ENCODE measurements around the gene IFT74.

Gene IFT74

GRCh38 chr9:26973989-26974388, 17.8 kb downstream of the IFT74 start:
- DNase-seq (ENCODE audit: low read depth in 1 of 2, low spot score in 1 of 2) = no peak

GRCh38 chr9:26974927-26975326, 18.7 kb downstream of the IFT74 start:
- DNase-seq (ENCODE audit: low read depth in 1 of 2, low spot score in 1 of 2) = no peak

- DNase-seq (ENCODE audit: low read depth in 1 of 2, low spot score in 1 of 2) = no peak
These were observed 19.8 kb downstream of the IFT74 start for GRCh38 chr9:26975728-26976707.

GRCh38 chr9:26983340-26983739, 27.1 kb downstream of the IFT74 start:
- DNase-seq (ENCODE audit: low read depth in 1 of 2, low spot score in 1 of 2) = no peak

- no peak for DNase-seq (ENCODE audit: low read depth in 1 of 2, low spot score in 1 of 2)
These were observed 39.6 kb downstream of the IFT74 start for GRCh38 chr9:26995810-26996209.

GRCh38 chr9:27003426-27004077, 47.3 kb downstream of the IFT74 start:
- DNase-seq (ENCODE audit: low read depth in 1 of 2, low spot score in 1 of 2) = no peak

- DNase-seq (ENCODE audit: low read depth in 1 of 2, low spot score in 1 of 2) = no peak
These were observed 49.3 kb downstream of the IFT74 start, which contains the start of gene LRRC19 for GRCh38 chr9:27005491-27005890. Gene LRRC19, minus strand, starts transcription at chr9:27005672. Its CDS starts 5,978 bp downstream, at chr9:26999694.

GRCh38 chr9:27019589-27019988, 63.4 kb downstream of the IFT74 start:
- no peak for DNase-seq (ENCODE audit: low read depth in 1 of 2, low spot score in 1 of 2)

GRCh38 chr9:27022920-27023319, 66.7 kb downstream of the IFT74 start:
- no peak for DNase-seq (ENCODE audit: low read depth in 1 of 2, low spot score in 1 of 2)

GRCh38 chr9:27029186-27029585, 73.0 kb downstream of the IFT74 start:
- DNase-seq (ENCODE audit: low read depth in 1 of 2, low spot score in 1 of 2) = no peak

GRCh38 chr9:27033815-27034403, 77.7 kb downstream of the IFT74 start:
- DNase-seq (ENCODE audit: low read depth in 1 of 2, low spot score in 1 of 2) = peak in 1 of 2 donors; percentile 3

- DNase-seq (ENCODE audit: low read depth in 1 of 2, low spot score in 1 of 2) = no peak
These were observed 81.3 kb downstream of the IFT74 start for GRCh38 chr9:27037499-27037898.

- no peak for DNase-seq (ENCODE audit: low read depth in 1 of 2, low spot score in 1 of 2)
These were observed 85.5 kb downstream of the IFT74 start for GRCh38 chr9:27041746-27042145.

GRCh38 chr9:27042476-27042875, 86.3 kb downstream of the IFT74 start:
- no peak for DNase-seq (ENCODE audit: low read depth in 1 of 2, low spot score in 1 of 2)

- DNase-seq (ENCODE audit: low read depth in 1 of 2, low spot score in 1 of 2) = no peak
These were observed 87.0 kb downstream of the IFT74 start for GRCh38 chr9:27043176-27043575.

GRCh38 chr9:27047136-27047535, 90.9 kb downstream of the IFT74 start:
- DNase-seq (ENCODE audit: low read depth in 1 of 2, low spot score in 1 of 2) = no peak

GRCh38 chr9:27053369-27054022, 97.3 kb downstream of the IFT74 start:
- no peak for DNase-seq (ENCODE audit: low read depth in 1 of 2, low spot score in 1 of 2)

- DNase-seq (ENCODE audit: low read depth in 1 of 2, low spot score in 1 of 2) = no peak
These were observed 97.9 kb downstream of the IFT74 start for GRCh38 chr9:27054125-27054524.

- DNase-seq (ENCODE audit: low read depth in 1 of 2, low spot score in 1 of 2) = no peak
These were observed 98.6 kb downstream of the IFT74 start for GRCh38 chr9:27054841-27055240.

- no peak for DNase-seq (ENCODE audit: low read depth in 1 of 2, low spot score in 1 of 2)
These were observed 103.2 kb downstream of the IFT74 start for GRCh38 chr9:27059412-27059811.

- DNase-seq (ENCODE audit: low read depth in 1 of 2, low spot score in 1 of 2) = no peak
These were observed 103.7 kb downstream of the IFT74 start for GRCh38 chr9:27059907-27060306.
